22Rv1 (cell line): ENCODE results near the gene ALG1.
"Not testable (repeated sequence)": the region's sequence is repeated elsewhere in the genome, so short reads cannot be mapped to it uniquely, and the experiment has no call there.

Source experiments
- CTCF ChIP-seq: fragments of 450-650 bp; IDR thresholded peaks from 2 replicates; pipeline ENCODE4 v1.5.1; 2017; ENCODE audit warnings: mild to moderate bottlenecking
- ZFX ChIP-seq: fragments of 450-650 bp; IDR thresholded peaks from 2 replicates; pipeline ENCODE4 v1.6.1; 2017; ENCODE audit warnings: antibody characterized with exemption, borderline replicate concordance

- TF ChIP-seq CTCF, ZFX: not testable (repeated sequence)
Observed at GRCh38 chr16:5132915-5133600, 61.4 kb downstream of the ALG1 start.
